K562 (cell line): ENCODE measurements around the gene MSH4. TPM values are rescaled to one million over a fixed set of nuclear protein-coding genes. Genes with fewer than 3 reads are reported as not detected.
A peak's percentile ranks its signal among the peaks of the same experiment; 100 is the strongest.

Experiments
- ATAC-seq: fragments of 200-7000 bp; cut with Tn5 transposase; 3 replicates; pipeline ENCODE4 v1.9.1; 2020; ENCODE audit warnings: moderate library complexity
- BruUV-seq: library from RNA; stranded (reverse); fragments of 400-500 nt; replicated peaks from 2 replicates; lab custom pipeline; 2021; lab: Mats Ljungman, UMichigan
- CTCF ChIA-PET: fragments of 300-600 bp; formaldehyde crosslinking; extraction: SDS; loops from one replicate; lab custom pipeline; 2021; ENCODE audit warnings: low intra/inter-chr PET ratio; lab: Yijun Ruan, JAX
- POLR2A ChIA-PET: fragments of 300-600, 350-650 bp; sonication (Branson Sonifier 250); formaldehyde crosslinking; extraction: SDS; loops from one replicate; lab custom pipeline; 2021; ENCODE audit warnings: antibody characterized with exemption, inconsistent platforms; lab: Yijun Ruan, JAX
- DNase-seq, 4 experiments: peaks; one replicate each; pipeline versions ENCODE4 v3.0.0 to v3.0.0-alpha.2; 2011 to 2018; ENCODE audit warnings: low spot score in 3 of 4, mixed read lengths in 3 of 4; ENCODE audit errors: extremely low read depth in 1 of 4
- FAIRE-seq: peaks from 2 replicates; lab custom pipeline; 2011; peaks lifted over from hg19 to GRCh38; lab: Jason Lieb, UNC
- H2AFZ ChIP-seq: 2 replicates; pipeline ENCODE4 v1.6.0; 2011; ENCODE audit warnings: low read depth, low read length, control low read depth, inconsistent platforms
- H3K27ac ChIP-seq: fragments of 200-600 bp; 3 replicates; pipeline ENCODE4 v1.8.0; 2011; ENCODE audit warnings: low read depth, mild to moderate bottlenecking, control low read depth, inconsistent platforms, low read length, moderate library complexity, mixed read lengths; ENCODE audit errors: extremely low read depth
- H3K27me3 ChIP-seq, 2 experiments: fragments of 300-600 bp in 1 of 2; 2 replicates in 1 of 2; 3 replicates in 1 of 2; pipeline versions ENCODE4 v1.6.0 to v1.8.0; 2011; ENCODE audit warnings: inconsistent platforms in 2 of 2, low read length in 2 of 2, mild to moderate bottlenecking in 1 of 2, mixed read lengths in 1 of 2, moderate library complexity in 1 of 2; ENCODE audit not compliant: control insufficient read depth in 2 of 2, insufficient read depth in 2 of 2
- H3K36me3 ChIP-seq: fragments of 300-600 bp; 3 replicates; pipeline ENCODE4 v1.8.0; 2011; ENCODE audit warnings: mild to moderate bottlenecking, low read length, inconsistent platforms; ENCODE audit not compliant: control insufficient read depth, insufficient read depth
- H3K4me1 ChIP-seq, 2 experiments: fragments of 200-600 bp in 1 of 2; replicated peaks in 1 of 2; 2 replicates in 1 of 2; 3 replicates in 1 of 2; pipeline versions ENCODE4 v1.5.1 to v1.8.0; 2011; ENCODE audit warnings: inconsistent platforms in 2 of 2, low read length in 2 of 2, mild to moderate bottlenecking in 1 of 2, mixed read lengths in 1 of 2, moderate library complexity in 1 of 2; ENCODE audit not compliant: control insufficient read depth in 2 of 2, insufficient read depth in 2 of 2
- H3K4me2 ChIP-seq: 2 replicates; pipeline ENCODE4 v1.6.1; 2011; ENCODE audit warnings: low read length, control low read depth, inconsistent platforms, mixed read lengths; ENCODE audit not compliant: insufficient read depth
- H3K4me3 ChIP-seq: fragments of 200-600 bp; sonication (generic), shearing (Covaris generic); 2 replicates; pipeline ENCODE4 v1.5.1; 2016; ENCODE audit warnings: control low read depth, inconsistent platforms
- H3K79me2 ChIP-seq: fragments of 200-600 bp; 3 replicates; pipeline ENCODE4 v1.8.0; 2011; ENCODE audit warnings: low read length, inconsistent platforms; ENCODE audit not compliant: control insufficient read depth, insufficient read depth
- H3K9ac ChIP-seq, 2 experiments: 2 replicates each; pipeline versions ENCODE4 v1.6.0 to v1.6.1; 2011; ENCODE audit warnings: low read depth in 2 of 2, low read length in 2 of 2, control low read depth in 1 of 2, inconsistent platforms in 1 of 2, mild to moderate bottlenecking in 1 of 2, mixed read lengths in 1 of 2; ENCODE audit not compliant: insufficient read depth in 1 of 2
- H3K9me1 ChIP-seq: one replicate; pipeline ENCODE4 v1.6.0; 2011; ENCODE audit warnings: inconsistent platforms, mild to moderate bottlenecking, low read length, moderate library complexity; ENCODE audit not compliant: control insufficient read depth, insufficient read depth
- H3K9me3 ChIP-seq: replicated peaks from 2 replicates; pipeline ENCODE4 v1.5.1; 2011; ENCODE audit warnings: low read depth, low read length, inconsistent platforms; ENCODE audit not compliant: control insufficient read depth, insufficient read depth
- H4K20me1 ChIP-seq: replicated peaks from 2 replicates; pipeline ENCODE4 v1.6.1; 2011; ENCODE audit warnings: low read length, inconsistent platforms, mixed read lengths; ENCODE audit not compliant: control insufficient read depth, insufficient read depth
- BHLHE40 ChIP-seq: IDR thresholded peaks from 2 replicates; pipeline ENCODE4 v1.6.1; 2011; ENCODE audit warnings: low read length, improper control_type of control experiment
- CEBPB ChIP-seq: fragments of 450-650 bp; IDR thresholded peaks from 2 replicates; pipeline ENCODE4 v1.6.1; 2016; ENCODE audit warnings: missing genetic modification characterization, missing compliant biosample characterization
- HNRNPUL1 ChIP-seq: fragments of 200-400 bp; formaldehyde crosslinking; IDR thresholded peaks from 2 replicates; pipeline ENCODE4 v1.6.1; 2017; ENCODE audit warnings: low read length
- NEUROD1 ChIP-seq: fragments of 150-350 bp; IDR thresholded peaks from 2 replicates; pipeline ENCODE4 v1.6.1; 2014; ENCODE audit warnings: borderline replicate concordance, low read length, low read depth; ENCODE audit not compliant: partially characterized antibody
- SIN3A ChIP-seq, 2 experiments: fragments of 150-350 bp in 1 of 2; IDR thresholded peaks; 2 replicates each; pipeline ENCODE4 v1.6.1; 2011 to 2016; ENCODE audit warnings: borderline replicate concordance in 2 of 2, low read depth in 2 of 2, low read length in 2 of 2, mild to moderate bottlenecking in 2 of 2, moderate library complexity in 2 of 2; ENCODE audit not compliant: control insufficient read depth in 1 of 2
- TFE3 ChIP-seq: fragments of 450-650 bp; formaldehyde crosslinking; IDR thresholded peaks from 2 replicates; pipeline ENCODE4 v1.4.0; 2020; ENCODE audit warnings: mild to moderate bottlenecking, mixed read lengths
- USF1 ChIP-seq: sonication (generic); formaldehyde crosslinking; IDR thresholded peaks from 2 replicates; pipeline ENCODE4 v1.9.0; 2022; ENCODE audit warnings: mild to moderate bottlenecking, missing genetic modification reagents
- USF2 ChIP-seq: sonication (generic); formaldehyde crosslinking; IDR thresholded peaks from 2 replicates; pipeline ENCODE4 v1.5.0; 2020; ENCODE audit warnings: missing genetic modification reagents
- ZKSCAN1 ChIP-seq: fragments of 150-350 bp; IDR thresholded peaks from 2 replicates; pipeline ENCODE4 v1.6.1; 2016; ENCODE audit warnings: low read depth, low read length
- WGBS: fragments of 100-300 bp; shearing (Covaris generic); methylation state at CpG from one replicate; pipeline ENCODE4 v1.1.6; 2016; ENCODE audit warnings: low coverage, mixed read lengths; ENCODE audit not compliant: insufficient coverage; ENCODE audit errors: missing lambda C conversion rate; 5-methylcytosine and 5-hydroxymethylcytosine counted together
- in situ Hi-C: fragments of 300-500 bp; cut with MboI; formaldehyde crosslinking; loops from 4 replicates; pipeline ENCODE4 v1.15.0; 2018; ENCODE audit warnings: inconsistent platforms, mixed read lengths
- intact Hi-C: fragments of 100-400 bp; cut with micrococcal nuclease; formaldehyde crosslinking; loops from 2 replicates; pipeline ENCODE4 v1.14.2; 2022
- polyA plus RNA-seq, 8 experiments: library from polyadenylated mRNA; depleted of rRNA in 4 of 8; stranded (reverse) in 5 of 8; unstranded in 3 of 8; fragments of >200 nt; fragmentation: Nextera tagmentation in 2 of 8; fragmentation: Illumina TruSeq in 1 of 8; extraction: Ambion mirVana in 2 of 8; extraction: Trizol in 1 of 8; gene quantifications; 2 replicates each; pipeline versions ENCODE4 v1.2.1 to v1.2.3, GENCODE V29; 2011 to 2014; ENCODE audit warnings: inconsistent platforms in 1 of 8, missing spikeins in 1 of 8
- total RNA-seq, 7 experiments: library from RNA; depleted of rRNA in 6 of 7; stranded (reverse); fragments of >200 nt in 6 of 7; fragmentation: Illumina TruSeq in 2 of 7; extraction: Trizol in 2 of 7; gene quantifications; 2 replicates each; pipeline versions ENCODE4 v1.2.1 to v1.2.3, GENCODE V29; 2011 to 2021; ENCODE audit warnings: low replicate concordance in 1 of 7

MSH4 gene
- total and polyA plus RNA-seq, 9 of the 15 experiments (the other 6 are each of a cell fraction or from before 2014, with no cell fraction given), result 0.04 to 0.18 (median 0.12) TPM; not detected in 4

- peaks cover 18% of the 10 kb centered on the region for H3K79me2 ChIP-seq
- no peaks in the 10 kb centered on the region for H3K27me3 ChIP-seq
- H3K9me1 ChIP-seq, result no peaks in the 10 kb centered on the region
- peaks cover 37% of the 10 kb centered on the region for H3K36me3 ChIP-seq
- in situ Hi-C loops (no loop called here), intact Hi-C loops (no loop called here)
- DNase-seq, result peak in 1 of 4 experiments; percentile 23
- no TSS peak for BruUV-seq
- no peak for ATAC-seq
- no peak for TF ChIP-seq NEUROD1
- TF ChIP-seq SIN3A (IDR thresholded peaks at IDR 0.05; ENCODE audit: borderline replicate concordance in 2 of 2, control insufficient read depth in 1 of 2, low read depth in 2 of 2, low read length in 2 of 2), result 0 out of 4 replicates have a peak, but pooled peaks of 1 of the 2 experiments have one; percentile 24
- peak; percentile 46; the same call in 1 of the 2 replicates for TF ChIP-seq USF1 (CRISPR knock-in tag)
- no peak for TF ChIP-seq ZKSCAN1
- peak; percentile 75 for TF ChIP-seq BHLHE40
- TF ChIP-seq HNRNPUL1, result peak; percentile 83; the same call in 1 of the 2 replicates
- peak; percentile 62 for TF ChIP-seq CEBPB (tag)
- TF ChIP-seq TFE3 (CRISPR knock-in tag), result peak; percentile 50
- TF ChIP-seq USF2, result peak; percentile 14; the same call in 1 of the 2 replicates
- ChIA-PET CTCF (no interaction called here), POLR2A (interaction anchor here (0.6 to 3.9 kb wide), 6 partner anchors 9 to 1967 kb away, joined by 3 to 32 read pairs (median 4); partner anchors contain the start of gene RABGGTB)
- H3K4me1 ChIP-seq, result peaks cover 11% of the 10 kb centered on the region in 2 experiments; a peak in 4 of 5 replicates
- H3K4me2 ChIP-seq, result no peak overlapping the region
- no peak for FAIRE-seq
- no peak overlapping the region for H3K9ac ChIP-seq
- H2AFZ ChIP-seq, result no peak overlapping the region
- WGBS, result 44% methylated on average over 13 of the region's 13 CpGs
- no peak overlapping the region for H3K27ac ChIP-seq
- no peak overlapping the region for H3K4me3 ChIP-seq
- no peaks in the 10 kb centered on the region for H3K9me3 ChIP-seq
- peaks cover 24% of the 10 kb centered on the region for H4K20me1 ChIP-seq
Observed at GRCh38 chr1:75797606-75798216, 1.0 kb downstream of the MSH4 start.
